ENCODE results near the gene SOX12.
A peak's percentile ranks its signal among the peaks of the same experiment; 100 is the strongest.

- TF ChIP-seq CTCF (optimal IDR thresholded peaks at IDR 0.05 in 1 of 3, IDR thresholded peaks at IDR 0.05 in 1 of 3, conservative IDR thresholded peaks at IDR 0.05 in 1 of 3; ENCODE audit: extremely low read depth in 1 of 3, insufficient read depth in 2 of 3, low read length in 3 of 3) (peak; percentile 70 to 87 (median 85)), EZH2 (IDR thresholded peaks at IDR 0.05; ENCODE audit: low read length) (no peak)
Observed at GRCh38 chr20:362271-363254, 37.2 kb downstream of the SOX12 start.
